Vein endothelial cell (primary cell): ENCODE measurements around the gene BNIP3. TPM values are rescaled to one million over a fixed set of nuclear protein-coding genes. Genes with fewer than 3 reads are reported as not detected.

Experiments
- total RNA-seq: library from RNA; depleted of rRNA; stranded (reverse); fragments of >200 nt; gene quantifications from 2 replicates; pipeline ENCODE4 v1.2.3, GENCODE V29; 2012

BNIP3 gene, protein sequence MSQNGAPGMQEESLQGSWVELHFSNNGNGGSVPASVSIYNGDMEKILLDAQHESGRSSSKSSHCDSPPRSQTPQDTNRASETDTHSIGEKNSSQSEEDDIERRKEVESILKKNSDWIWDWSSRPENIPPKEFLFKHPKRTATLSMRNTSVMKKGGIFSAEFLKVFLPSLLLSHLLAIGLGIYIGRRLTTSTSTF
- 83.6 and 94.9 TPM in 2 replicates for total RNA-seq

DNA sequence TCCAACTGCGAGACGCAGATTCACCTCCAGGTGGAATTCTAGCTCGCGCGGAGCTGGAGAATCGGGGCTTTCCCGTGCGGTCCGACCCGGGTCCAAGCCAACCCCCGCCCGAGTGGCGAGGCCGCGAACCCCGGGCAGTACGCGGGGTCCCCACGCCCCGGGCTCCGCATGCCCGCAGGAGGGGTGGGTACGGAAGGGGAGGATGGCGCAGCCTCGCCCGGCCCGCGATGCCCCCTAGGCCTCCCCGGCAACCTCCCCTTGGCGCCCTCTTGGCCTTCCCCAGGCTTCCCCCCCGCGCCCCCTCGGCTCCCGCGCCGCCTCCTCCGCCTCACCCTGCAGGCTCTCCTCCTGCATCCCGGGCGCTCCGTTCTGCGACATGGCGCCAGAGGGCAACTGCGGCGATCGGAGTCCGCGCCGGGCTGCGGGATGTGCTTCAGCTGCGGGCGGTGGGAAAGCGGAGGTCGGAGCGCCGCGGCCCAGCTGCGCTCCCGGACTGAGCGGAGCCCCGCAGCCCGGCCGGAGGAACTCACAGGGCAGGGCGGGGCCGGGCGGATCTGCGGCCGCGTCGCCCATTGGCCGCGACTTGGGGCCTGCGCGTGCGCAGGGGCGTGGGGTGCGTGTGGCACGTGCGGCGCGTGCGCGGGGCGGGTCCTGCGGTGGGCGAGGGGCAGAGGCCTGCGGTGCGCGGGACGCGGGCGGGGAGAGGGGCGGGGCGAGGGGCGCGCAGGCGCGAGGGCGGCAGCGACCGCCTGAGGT lies at the start of gene BNIP3:
Gene BNIP3 (minus strand): TSS at position 495 of the 756 bp plus-strand sequence. CDS start 117 bp downstream, at position 378.

Other genes with a start within 250 kb of the BNIP3 start
- 31.0 and 32.6 TPM in 2 replicates for gene PPP2R2D, start 80.9 kb downstream of the BNIP3 start, total RNA-seq
- 0.10 TPM in 1 of 2 replicates, not detected in the other for gene JAKMIP3, start 84.0 kb upstream of the BNIP3 start, total RNA-seq
- 47.4 and 50.4 TPM in 2 replicates for gene DPYSL4, start 205.0 kb upstream of the BNIP3 start, total RNA-seq